ENCODE data around the gene RABL6.
"Not testable (repeated sequence)": the region's sequence is repeated elsewhere in the genome, so short reads cannot be mapped to it uniquely, and the experiment has no call there.

RABL6 gene

DNA sequence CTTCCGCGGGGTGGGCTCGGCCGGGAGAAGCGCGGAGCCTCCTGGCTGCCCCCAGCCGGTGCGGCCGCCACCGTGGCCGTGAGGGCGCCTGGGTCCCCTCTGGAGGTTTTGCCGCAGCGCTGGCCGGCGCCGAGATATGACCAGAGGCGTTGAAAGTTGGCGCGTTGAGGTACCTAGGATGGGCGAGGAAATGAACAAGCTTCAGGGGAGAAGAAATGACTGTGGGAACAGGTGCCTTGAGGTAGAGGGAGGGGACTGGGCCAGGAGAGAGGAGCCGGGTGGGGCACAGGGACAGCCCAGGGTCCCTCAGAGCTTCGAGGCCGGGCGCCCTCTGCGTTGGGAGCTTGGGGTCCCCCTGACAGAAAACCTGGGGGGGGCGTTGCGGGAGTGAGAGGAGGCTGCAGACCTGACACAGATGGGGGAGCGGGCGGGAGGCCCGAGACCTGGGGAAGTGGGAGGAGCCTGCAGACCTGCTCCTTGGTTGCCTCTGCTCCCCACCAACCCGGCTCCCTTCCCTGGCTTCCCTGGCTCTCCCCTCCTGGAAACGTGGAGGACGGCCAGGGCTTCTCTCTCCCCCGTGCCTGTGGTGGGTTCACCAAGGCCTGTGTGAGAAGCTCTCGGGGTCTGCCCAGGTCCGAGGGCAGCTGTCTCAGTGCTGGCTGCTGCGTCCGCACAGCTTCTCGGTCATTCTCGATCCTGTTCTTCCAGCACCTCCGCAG is 14.2 kb downstream of the RABL6 start:
- no peak for DNase-seq (ENCODE audit: low spot score)

DNA sequence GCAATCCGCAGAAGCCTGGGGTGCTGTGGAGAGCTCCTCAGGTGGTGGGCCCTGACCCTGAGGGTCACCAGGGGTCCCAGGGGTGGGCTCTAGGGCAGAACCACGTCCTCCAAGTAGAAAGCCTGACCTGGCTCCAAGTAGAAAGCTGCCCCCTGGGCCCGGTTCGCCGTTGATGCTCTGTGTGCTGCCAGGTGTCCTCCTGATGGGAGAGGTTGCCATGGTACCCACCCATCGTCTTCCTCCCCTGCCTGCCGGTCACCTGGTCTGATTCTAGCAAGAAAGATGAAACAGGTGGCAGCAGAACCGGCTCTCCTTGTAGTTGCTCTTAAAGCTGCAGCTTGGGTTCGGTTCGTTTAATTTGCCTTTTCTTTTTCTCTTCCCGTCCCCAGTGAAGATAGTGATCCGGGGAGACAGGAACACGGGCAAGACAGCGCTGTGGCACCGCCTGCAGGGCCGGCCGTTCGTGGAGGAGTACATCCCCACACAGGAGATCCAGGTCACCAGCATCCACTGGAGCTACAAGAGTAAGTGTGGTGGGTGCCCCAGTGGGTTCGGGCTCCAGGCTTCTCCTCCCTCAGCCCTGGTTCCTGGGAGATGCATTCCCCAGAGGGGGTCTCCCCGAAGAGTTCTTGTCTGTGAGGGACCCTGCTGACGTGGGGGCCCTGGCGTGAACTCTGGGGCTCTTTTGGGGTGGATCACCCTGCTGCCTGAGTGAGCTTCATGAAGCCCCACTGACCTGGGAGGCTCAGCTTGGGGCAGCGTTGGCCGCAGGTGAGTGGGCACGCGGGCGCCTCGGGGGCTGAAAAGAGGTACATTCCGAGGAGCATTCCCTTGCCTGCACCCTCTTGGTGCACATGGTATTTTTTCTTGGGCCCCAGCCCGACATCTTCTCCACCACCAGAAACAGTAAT is 15.6 kb downstream of the RABL6 start:
- no peak for DNase-seq (ENCODE audit: low spot score)

DNA sequence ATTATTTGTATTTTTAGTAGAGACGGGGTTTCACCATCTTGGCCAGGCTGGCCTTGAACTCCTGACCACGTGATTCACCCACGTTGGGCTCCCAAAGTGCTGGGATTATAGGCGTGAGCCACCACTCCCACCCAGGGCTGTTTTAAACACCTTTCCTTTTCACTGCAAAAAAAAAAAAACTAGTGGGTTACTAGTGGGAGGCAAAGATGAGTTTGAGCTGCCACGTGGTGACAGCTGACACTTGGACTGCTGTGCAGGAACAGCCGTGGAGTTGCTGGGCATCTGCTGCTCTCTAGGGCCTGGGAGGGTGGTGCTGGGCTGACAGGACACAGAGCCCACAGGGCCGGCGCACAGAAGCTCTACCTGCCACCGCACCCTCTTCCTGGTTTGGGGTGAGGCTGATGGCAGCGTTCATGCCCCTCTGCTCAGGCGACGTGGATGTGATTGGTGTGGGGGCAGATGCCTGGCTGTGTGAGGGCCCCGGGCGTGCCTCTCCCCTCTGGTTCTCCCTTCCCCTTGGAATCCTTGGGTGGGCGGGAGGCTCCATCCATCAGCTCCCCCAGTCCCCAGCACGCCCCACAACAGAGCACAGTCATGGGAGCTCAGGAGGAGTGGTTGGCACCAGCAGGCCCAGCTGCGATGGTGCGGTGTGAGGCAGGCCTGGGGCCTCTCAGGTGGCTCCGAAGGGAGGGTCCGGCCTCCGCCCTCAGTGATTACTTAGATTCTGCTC is 16.9 kb downstream of the RABL6 start:
- DNase-seq (ENCODE audit: low spot score), result no peak

- no peak for DNase-seq (ENCODE audit: low spot score)
These were observed 17.8 kb downstream of the RABL6 start for GRCh38 chr9:136825295-136826187.

DNA sequence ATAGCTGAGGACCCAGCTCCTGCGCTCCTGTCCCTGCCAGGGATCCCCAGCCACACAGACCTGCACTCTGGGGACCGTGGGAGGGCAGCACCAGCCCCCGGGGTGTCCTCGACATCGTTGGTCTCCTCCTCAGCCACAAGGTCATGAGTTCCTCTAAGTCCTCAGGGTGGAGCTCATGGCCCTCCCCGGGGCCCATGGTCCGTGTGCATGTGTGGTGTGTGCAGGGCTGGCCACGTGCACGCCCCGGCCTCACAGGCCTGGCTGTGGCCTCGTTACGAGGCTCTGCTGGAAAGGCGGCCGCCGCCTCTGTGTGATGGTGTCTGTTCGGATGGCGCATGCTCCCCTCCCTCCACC is 18.4 kb downstream of the RABL6 start:
- no peak for DNase-seq (ENCODE audit: low spot score)

DNA sequence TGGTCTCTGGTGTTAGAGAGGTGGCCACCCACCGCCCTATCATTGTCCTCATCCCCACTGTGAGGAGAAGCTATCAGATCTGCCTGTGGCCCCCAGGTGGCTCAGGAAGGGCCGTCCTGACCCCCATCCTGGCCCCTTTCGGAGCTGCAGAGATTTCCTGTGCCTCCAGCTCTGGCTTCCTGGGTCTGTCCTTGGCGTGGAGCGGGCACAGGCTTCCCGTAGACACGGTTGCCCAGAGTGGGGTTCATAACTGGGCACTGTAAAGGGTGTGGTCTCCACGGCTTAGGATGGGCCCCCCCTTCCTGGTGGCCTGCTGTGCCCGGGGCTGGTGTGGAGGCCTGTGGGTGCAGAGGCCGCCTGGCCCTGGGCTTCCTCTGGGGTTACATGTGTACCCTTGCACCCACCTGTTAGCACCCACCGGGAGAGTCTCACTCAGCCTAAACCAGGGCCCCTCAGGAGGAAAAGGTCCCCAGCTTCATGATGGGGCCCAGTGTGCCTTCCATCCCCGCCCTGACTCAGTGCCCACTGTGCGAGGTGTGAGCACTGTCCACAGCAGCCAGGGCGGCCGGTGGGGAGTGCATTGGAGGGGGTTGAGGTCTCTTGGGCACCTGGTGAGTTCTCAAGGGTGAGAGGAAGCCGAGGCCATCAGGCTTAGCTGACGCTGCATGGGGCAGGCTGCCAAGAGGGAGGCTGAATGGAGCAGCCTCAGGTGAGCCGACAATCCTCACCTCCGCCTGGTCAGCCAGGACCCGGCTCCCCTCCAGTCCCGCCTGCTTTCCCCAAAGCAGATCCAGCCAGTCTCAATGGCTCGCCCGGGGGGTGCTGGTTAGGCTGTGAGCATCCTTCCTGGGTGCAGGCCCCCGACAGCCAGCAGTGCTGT is 19.2 kb downstream of the RABL6 start:
- DNase-seq (ENCODE audit: low spot score), result no peak

GRCh38 chr9:136827794-136828473 is 20.2 kb downstream of the RABL6 start:
- DNase-seq (ENCODE audit: low spot score), result no peak

GRCh38 chr9:136828474-136829140 is 20.9 kb downstream of the RABL6 start:
- DNase-seq (ENCODE audit: low spot score), result no peak

- no peak for DNase-seq (ENCODE audit: low spot score)
These were observed 21.7 kb downstream of the RABL6 start for GRCh38 chr9:136829412-136829811.

DNA sequence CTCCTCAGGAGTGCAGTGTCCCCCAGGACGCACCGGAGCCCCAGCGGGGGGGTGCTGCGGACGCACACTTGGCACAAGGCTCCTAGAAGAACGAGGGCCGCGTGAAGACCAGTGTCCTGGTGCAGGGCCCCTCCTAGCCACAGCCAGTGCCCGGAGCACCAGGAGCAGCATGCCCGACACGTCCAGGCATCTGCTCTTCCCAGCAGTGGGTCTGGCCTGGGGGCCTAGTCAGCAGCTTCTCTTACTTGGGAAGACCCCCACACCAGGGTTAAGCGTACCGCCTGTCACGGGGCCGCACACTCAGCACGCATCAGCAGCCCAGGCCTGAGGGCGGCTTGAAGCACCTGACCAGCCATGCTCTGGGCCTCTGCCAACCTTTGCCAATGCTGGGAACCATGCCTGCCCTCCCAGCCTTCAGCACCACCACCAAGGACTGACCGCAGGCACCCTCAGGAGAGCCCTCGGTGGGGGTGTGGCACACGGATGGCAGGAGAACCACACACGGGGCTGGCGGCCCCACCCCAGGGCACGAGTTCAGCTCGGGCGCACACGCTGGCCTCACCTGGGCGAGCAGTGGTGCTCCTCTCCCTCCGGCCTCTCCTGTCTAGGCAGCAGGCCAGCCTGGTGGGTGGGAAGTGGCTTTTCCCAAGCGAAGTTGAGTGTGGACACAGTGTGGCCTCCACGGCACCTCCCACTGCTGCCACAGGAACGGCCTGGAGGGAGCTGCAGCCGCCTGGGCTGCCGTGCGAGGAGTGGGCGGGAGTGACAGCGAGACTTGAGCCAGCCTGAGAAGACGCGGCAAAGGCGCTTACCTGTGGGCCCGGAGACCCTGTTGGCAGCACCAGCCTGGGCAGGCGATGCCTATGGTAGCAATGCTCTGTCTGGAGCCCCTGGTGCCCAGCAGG is 22.5 kb downstream of the RABL6 start:
- no peak for DNase-seq (ENCODE audit: low spot score)

- no peak for DNase-seq (ENCODE audit: low spot score)
These were observed 23.4 kb downstream of the RABL6 start for GRCh38 chr9:136831002-136831719.

DNA sequence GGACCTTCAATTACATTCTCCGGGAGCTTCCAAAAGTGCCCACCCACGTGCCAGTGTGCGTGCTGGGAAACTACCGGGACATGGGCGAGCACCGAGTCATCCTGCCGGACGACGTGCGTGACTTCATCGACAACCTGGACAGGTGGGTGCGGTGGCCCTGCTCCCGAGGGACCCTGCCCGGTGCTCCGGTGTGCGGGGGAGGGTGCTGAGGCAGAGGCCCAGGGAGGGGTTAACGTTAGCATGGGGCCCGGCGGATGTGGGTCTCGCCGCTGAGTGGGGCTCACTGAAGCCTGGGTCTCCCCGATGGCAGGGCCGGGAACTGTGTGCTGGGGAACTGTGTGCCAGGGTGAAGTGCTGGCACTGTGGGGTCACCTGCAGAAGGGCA is 24.0 kb downstream of the RABL6 start:
- no peak for DNase-seq (ENCODE audit: low spot score)

- no peak for DNase-seq (ENCODE audit: low spot score)
These were observed 24.8 kb downstream of the RABL6 start for GRCh38 chr9:136832581-136832980.

DNA sequence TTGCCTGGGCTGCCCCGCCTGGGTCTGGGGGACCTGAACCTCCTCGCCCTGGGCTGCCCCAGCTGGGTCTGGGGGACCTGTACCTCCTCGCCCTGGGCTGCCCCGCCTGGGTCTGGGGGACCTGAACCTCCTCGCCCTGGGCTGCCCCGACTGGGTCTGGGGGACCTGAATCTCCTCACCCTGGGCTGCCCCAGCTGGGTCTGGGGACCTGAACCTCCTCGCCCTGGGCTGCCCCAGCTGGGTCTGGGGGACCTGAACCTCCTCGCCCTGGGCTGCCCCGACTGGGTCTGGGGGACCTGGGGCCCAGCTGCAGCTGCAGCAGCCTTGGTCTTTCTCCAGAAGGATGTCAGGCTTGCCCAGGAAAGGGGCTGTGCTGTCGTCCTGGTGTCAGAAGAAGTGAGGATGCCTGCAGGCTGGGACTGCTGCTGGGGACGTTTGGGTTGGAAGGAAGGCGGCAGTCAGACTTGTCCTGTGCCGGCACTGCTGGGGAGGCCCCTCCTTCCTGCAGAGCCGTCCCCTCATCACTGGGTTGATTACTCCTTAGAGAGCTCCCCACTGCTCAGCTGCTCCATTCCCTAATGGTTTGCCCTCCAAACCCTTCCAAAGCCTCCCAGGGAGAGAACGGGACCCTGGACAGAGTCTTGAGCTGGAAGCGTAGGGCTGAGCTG is 25.8 kb downstream of the RABL6 start:
- DNase-seq (ENCODE audit: low spot score), result not testable (repeated sequence)

- no peak for DNase-seq (ENCODE audit: low spot score)
These were observed 27.6 kb downstream of the RABL6 start for GRCh38 chr9:136835162-136835931.
